ENCODE results near the gene RBM23. TPM values are rescaled to one million over a fixed set of nuclear protein-coding genes. Genes with fewer than 3 reads are reported as not detected.

Gene RBM23
- total and polyA plus RNA-seq, 9 of the 15 experiments (the other 6 are each of a cell fraction or from before 2014, with no cell fraction given), result 46.0 to 102 (median 58.5) TPM

GRCh38 chr14:22865424-22866405, 53.2 kb downstream of the RBM23 start (continued):
- peak in 1 of 2 experiments; percentile 47; a peak in 1 of 4 replicates for TF ChIP-seq RCOR1 (IDR thresholded peaks at IDR 0.05; ENCODE audit: borderline replicate concordance in 1 of 2, low read depth in 2 of 2, low read length in 2 of 2)
- TF ChIP-seq FUS (optimal IDR thresholded peaks at IDR 0.05; ENCODE audit: low read depth, low read length), result no peak
- TF ChIP-seq POLR2A (conservative IDR thresholded peaks at IDR 0.05), result no peak
- TF ChIP-seq PURB (CRISPR knock-in tag; IDR thresholded peaks at IDR 0.05; ENCODE audit: low read depth), result no peak
- TF ChIP-seq CLOCK (CRISPR knock-in tag; IDR thresholded peaks at IDR 0.05; ENCODE audit: borderline replicate concordance), result no peak
- 0 out of 4 replicates have a peak, but pooled peaks of 1 of the 2 experiments have one; percentile 7 for TF ChIP-seq NRF1 (conservative IDR thresholded peaks at IDR 0.05 in 1 of 2, IDR thresholded peaks at IDR 0.05 in 1 of 2)
- TF ChIP-seq BCLAF1 (IDR thresholded peaks at IDR 0.05; ENCODE audit: borderline replicate concordance in 1 of 2, control insufficient read depth in 1 of 2, low read depth in 2 of 2, low read length in 1 of 2), result no peak
- 0 out of 4 replicates have a peak, but pooled peaks of 1 of the 2 experiments have one; percentile 44 for TF ChIP-seq FOXA3 (CRISPR knock-in tag; conservative IDR thresholded peaks at IDR 0.05 in 1 of 2, IDR thresholded peaks at IDR 0.05 in 1 of 2)

All from K562 (cell line).